Measurements from ENCODE around the gene C1orf174.

- TF ChIP-seq, protein P1, sequence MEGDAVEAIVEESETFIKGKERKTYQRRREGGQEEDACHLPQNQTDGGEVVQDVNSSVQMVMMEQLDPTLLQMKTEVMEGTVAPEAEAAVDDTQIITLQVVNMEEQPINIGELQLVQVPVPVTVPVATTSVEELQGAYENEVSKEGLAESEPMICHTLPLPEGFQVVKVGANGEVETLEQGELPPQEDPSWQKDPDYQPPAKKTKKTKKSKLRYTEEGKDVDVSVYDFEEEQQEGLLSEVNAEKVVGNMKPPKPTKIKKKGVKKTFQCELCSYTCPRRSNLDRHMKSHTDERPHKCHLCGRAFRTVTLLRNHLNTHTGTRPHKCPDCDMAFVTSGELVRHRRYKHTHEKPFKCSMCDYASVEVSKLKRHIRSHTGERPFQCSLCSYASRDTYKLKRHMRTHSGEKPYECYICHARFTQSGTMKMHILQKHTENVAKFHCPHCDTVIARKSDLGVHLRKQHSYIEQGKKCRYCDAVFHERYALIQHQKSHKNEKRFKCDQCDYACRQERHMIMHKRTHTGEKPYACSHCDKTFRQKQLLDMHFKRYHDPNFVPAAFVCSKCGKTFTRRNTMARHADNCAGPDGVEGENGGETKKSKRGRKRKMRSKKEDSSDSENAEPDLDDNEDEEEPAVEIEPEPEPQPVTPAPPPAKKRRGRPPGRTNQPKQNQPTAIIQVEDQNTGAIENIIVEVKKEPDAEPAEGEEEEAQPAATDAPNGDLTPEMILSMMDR (conservative IDR thresholded peaks at IDR 0.05 in 1 of 2, IDR thresholded peaks at IDR 0.05 in 1 of 2; ENCODE audit: low read depth in 1 of 2, low read length in 2 of 2) = no peak
- TF ChIP-seq EZH2 (IDR thresholded peaks at IDR 0.05; ENCODE audit: low read length, missing control alignments) = no peak
Observed at GRCh38 chr1:3871451-3871805, 28.6 kb downstream of the C1orf174 start.

Data from fibroblast of lung (primary cell).